Measurements from ENCODE around the gene YWHAE. TPM values are rescaled to one million over a fixed set of nuclear protein-coding genes. Genes with fewer than 3 reads are reported as not detected.

YWHAE gene
- total and polyA plus RNA-seq, 10 of the 15 experiments (the other 5 are each of a cell fraction or from before 2014, with no cell fraction given), result 189 to 651 (median 469) TPM

DNA sequence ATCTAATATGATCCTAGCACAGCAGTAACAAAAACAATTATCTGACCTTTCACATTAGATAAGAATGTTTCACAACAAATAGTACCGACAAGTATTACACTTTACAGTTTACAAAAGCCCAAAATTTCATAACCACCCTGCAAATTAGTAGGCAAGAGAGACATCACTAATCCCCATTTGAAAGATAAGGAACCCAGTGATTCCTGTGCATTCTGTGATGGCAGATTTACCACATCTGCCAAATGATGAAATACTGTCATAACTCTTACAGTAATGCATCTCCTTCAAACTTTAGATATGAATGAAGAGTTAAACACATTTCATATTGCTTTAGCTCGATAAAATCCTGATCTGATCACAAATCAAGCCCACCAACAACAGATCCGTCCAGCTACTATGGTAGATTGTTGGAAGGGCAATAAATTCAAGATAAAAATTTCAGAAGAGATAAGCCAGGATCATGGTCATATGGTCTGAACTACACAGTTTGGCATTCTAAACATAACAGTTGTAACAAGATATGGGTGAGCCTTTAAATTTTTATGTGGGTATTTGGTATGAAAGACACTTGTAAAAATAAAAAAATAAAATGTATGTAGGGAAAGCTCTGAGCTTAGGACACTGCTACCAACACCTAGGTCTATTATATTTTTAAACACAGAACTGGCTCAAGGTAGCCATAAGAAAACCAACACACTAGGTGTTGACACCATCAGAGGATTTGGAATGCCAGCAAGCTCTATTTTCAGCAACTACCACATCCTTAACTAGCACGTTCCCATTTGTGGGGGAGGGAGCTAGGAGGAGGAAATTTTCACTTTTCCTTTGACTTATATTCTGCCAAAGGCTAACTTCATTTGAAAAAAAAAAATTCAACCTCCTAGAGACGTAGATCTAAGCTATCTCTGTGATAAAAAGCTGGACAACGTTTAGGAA is 9.3 kb downstream of the YWHAE start:
- SMC1A ChIA-PET (ENCODE audit: uncharacterized antibody, unreplicated experiment), result interaction anchor here (0.6 to 6.9 kb wide), 8 partner anchors 12 to 165 kb away, joined by 3 to 61 read pairs (median 7); partner anchors contain the start of gene INPP5K
- CTCF ChIA-PET, result interaction anchor here (0.5 to 5.9 kb wide), 8 partner anchors 9 to 127 kb away, joined by 3 to 61 read pairs (median 6); partner anchors contain the start of gene INPP5K
- Histone ChIP-seq H2AFZ (ENCODE audit: control insufficient read depth, low read depth, low read length) (no peak overlapping the region), H3K4me3 (0 out of 2 replicates have a peak overlapping the region, but pooled peaks have one; percentile 5), H3K27me3 (replicated peaks in 1 of 2; ENCODE audit: control insufficient read depth in 2 of 2, insufficient read depth in 2 of 2, low read length in 1 of 2) (no peaks in the 10 kb centered on the region), H4K20me1 (ENCODE audit: control insufficient read depth, insufficient read depth) (peaks cover 7% of the 10 kb centered on the region; the same call in 1 of the 2 replicates), H3K36me3 (ENCODE audit: control insufficient read depth in 2 of 2, insufficient read depth in 2 of 2, low read length in 1 of 2) (peaks cover 0 to 11% of the 10 kb centered on the region in 2 experiments; a peak in 3 of 4 replicates), H3K4me2 (ENCODE audit: control insufficient read depth, insufficient read depth) (peak overlapping the region; percentile 21; the same call in 1 of the 2 replicates), H3K4me1 (ENCODE audit: control insufficient read depth, insufficient read depth, low read length) (no peaks in the 10 kb centered on the region; the same call in 1 of the 2 replicates), H3K9me3 (replicated peaks; ENCODE audit: control insufficient read depth, insufficient read depth, low read length) (no peaks in the 10 kb centered on the region), H3K27ac (ENCODE audit: control insufficient read depth, insufficient read depth) (no peak overlapping the region), H3K9ac (ENCODE audit: control insufficient read depth, insufficient read depth, low read length) (no peak overlapping the region), H3K79me2 (ENCODE audit: control insufficient read depth, insufficient read depth, low read length) (peaks cover 96% of the 10 kb centered on the region)
- in situ Hi-C loops (cut with MboI), result no loop called here
- RAD21 ChIA-PET (ENCODE audit: unreplicated experiment), result interaction anchor here (0.8 to 5.2 kb wide), 6 partner anchors 10 to 125 kb away, joined by 3 to 27 read pairs (median 6); partner anchors contain the start of gene INPP5K
- TF ChIP-seq TBL1XR1 (IDR thresholded peaks at IDR 0.05; ENCODE audit: low read depth, low read length) (no peak), ZNF274 (IDR thresholded peaks at IDR 0.05; ENCODE audit: insufficient read depth, insufficient read length) (no peak), IKZF2 (IDR thresholded peaks at IDR 0.05) (peak in 1 of 2 experiments; percentile 23; a peak in 1 of 4 replicates), SREBF2 (IDR thresholded peaks at IDR 0.05; ENCODE audit: low read length) (no peak), POLR2AphosphoS5 (IDR thresholded peaks at IDR 0.05; ENCODE audit: low read length) (no peak)
- DNase-seq (ENCODE audit: low read depth, low spot score) (no peak), ATAC-seq (no peak), FAIRE-seq (no peak)
- no TSS peak for BruUV-seq (replicated peaks)
- POLR2A ChIA-PET, result interaction anchor here (0.6 to 3.9 kb wide), 7 partner anchors 11 to 242 kb away, joined by 3 to 28 read pairs (median 3); no protein-coding TSS in a partner anchor
- WGBS (ENCODE audit: insufficient coverage, insufficient replicate concordance, low lambda C conversion rate, missing lambda C conversion rate), result 38% methylated on average over 6 of the region's 6 CpGs
- intact Hi-C loops (cut with micrococcal nuclease; ENCODE audit: unreplicated experiment), result no loop called here

Data from GM12878 (cell line).